ENCODE measurements around the gene SP140.
"Not testable (repeated sequence)": the region's sequence is repeated elsewhere in the genome, so short reads cannot be mapped to it uniquely, and the experiment has no call there.

The SP140 gene

GRCh38 chr2:230225486-230225885 lies at the start of gene SP140:
Gene SP140, plus strand, starts transcription at chr2:230225736. Its CDS starts 109 bp downstream, at chr2:230225845.
- DNase-seq: no peak

- DNase-seq: no peak
These were observed 48.5 kb upstream of the SP140 start for GRCh38 chr2:230176996-230177395.

GRCh38 chr2:230178546-230179485 lies 46.7 kb upstream of the SP140 start:
- DNase-seq: no peak

GRCh38 chr2:230179907-230180306 lies 45.6 kb upstream of the SP140 start:
- no peak for DNase-seq

- no peak for DNase-seq
These were observed 44.3 kb upstream of the SP140 start for GRCh38 chr2:230181195-230181594.

GRCh38 chr2:230184727-230185578 lies 40.6 kb upstream of the SP140 start:
- DNase-seq: peak; percentile 16

- DNase-seq: no peak
These were observed 23.0 kb upstream of the SP140 start for GRCh38 chr2:230202430-230203109.

GRCh38 chr2:230203110-230203676 lies 22.3 kb upstream of the SP140 start:
- DNase-seq: no peak

GRCh38 chr2:230205034-230205433 lies 20.5 kb upstream of the SP140 start:
- DNase-seq: no peak

GRCh38 chr2:230205721-230206120 lies 19.8 kb upstream of the SP140 start:
- no peak for DNase-seq

- no peak for DNase-seq
These were observed 17.0 kb upstream of the SP140 start for GRCh38 chr2:230208576-230208975.

GRCh38 chr2:230209422-230210051 lies 16.0 kb upstream of the SP140 start:
- no peak for DNase-seq

GRCh38 chr2:230216489-230216888 lies 9.0 kb upstream of the SP140 start:
- no peak for DNase-seq

- no peak for DNase-seq
These were observed 8.1 kb upstream of the SP140 start for GRCh38 chr2:230217424-230217823.

- DNase-seq: peak; percentile 9
These were observed 7.1 kb upstream of the SP140 start for GRCh38 chr2:230218421-230218820.

GRCh38 chr2:230219419-230220331 lies 5.9 kb upstream of the SP140 start, which contains the start of gene SP110:
Gene SP110, minus strand, starts transcription at chr2:230219984. Its CDS starts 3,057 bp downstream, at chr2:230216927.
- DNase-seq: peak; percentile 99

GRCh38 chr2:230220347-230220969 lies 5.1 kb upstream of the SP140 start:
- DNase-seq: no peak

GRCh38 chr2:230221493-230221892 lies 4.0 kb upstream of the SP140 start:
- no peak for DNase-seq

GRCh38 chr2:230222829-230223228 lies 2.7 kb upstream of the SP140 start:
- not testable (repeated sequence) for DNase-seq

GRCh38 chr2:230224458-230224857 lies 1.1 kb upstream of the SP140 start:
- no peak for DNase-seq

All from EL (cell line).